Stimulated activated CD8-positive, alpha-beta memory T cell treated with anti-CD3 and anti-CD28 coated beads, Interleukin-12 subunit alpha, Interleukin-12 subunit beta, amount 100 ng/mL, for 24 hours (primary cell): Measurements from ENCODE around the gene SPIB.
A peak's percentile ranks its signal among the peaks of the same experiment; 100 is the strongest.
"Not testable (repeated sequence)": the region's sequence is repeated elsewhere in the genome, so short reads cannot be mapped to it uniquely, and the experiment has no call there.

Source experiments
- DNase-seq: peaks from one replicate; pipeline ENCODE4 v3.0.0-alpha.2; 2020; ENCODE audit errors: extremely low read depth

Gene SPIB

GRCh38 chr19:50468818-50469217 lies 50.1 kb downstream of the SPIB start:
- DNase-seq: no peak

GRCh38 chr19:50473336-50473735 lies 54.6 kb downstream of the SPIB start:
- DNase-seq: not testable (repeated sequence)

GRCh38 chr19:50475101-50475568 lies 56.4 kb downstream of the SPIB start:
- DNase-seq: no peak

- no peak for DNase-seq
Observed at GRCh38 chr19:50475736-50476223, 57.0 kb downstream of the SPIB start.

GRCh38 chr19:50476224-50476906 lies 57.6 kb downstream of the SPIB start, which contains the start of the genes EMC10 and GARIN5A:
TSS of gene EMC10 (plus strand) at chr19:50476507. CDS start at chr19:50476545, 38 bp downstream.
TSS of gene GARIN5A (minus strand) at chr19:50476848. CDS start at chr19:50476388, 460 bp downstream.
- peak; percentile 85 for DNase-seq

GRCh38 chr19:50476907-50477238 lies 58.1 kb downstream of the SPIB start:
- no peak for DNase-seq

GRCh38 chr19:50477751-50478515 lies 59.2 kb downstream of the SPIB start:
- DNase-seq: no peak

- no peak for DNase-seq
Observed at GRCh38 chr19:50478901-50479715, 60.4 kb downstream of the SPIB start.

GRCh38 chr19:50479761-50480251 lies 61.1 kb downstream of the SPIB start:
- DNase-seq: no peak

GRCh38 chr19:50480281-50481111 lies 61.8 kb downstream of the SPIB start:
- DNase-seq: no peak
